ENCODE measurements around the gene SLC39A9. TPM values are rescaled to one million over a fixed set of nuclear protein-coding genes. Genes with fewer than 3 reads are reported as not detected.

Gene SLC39A9, protein sequence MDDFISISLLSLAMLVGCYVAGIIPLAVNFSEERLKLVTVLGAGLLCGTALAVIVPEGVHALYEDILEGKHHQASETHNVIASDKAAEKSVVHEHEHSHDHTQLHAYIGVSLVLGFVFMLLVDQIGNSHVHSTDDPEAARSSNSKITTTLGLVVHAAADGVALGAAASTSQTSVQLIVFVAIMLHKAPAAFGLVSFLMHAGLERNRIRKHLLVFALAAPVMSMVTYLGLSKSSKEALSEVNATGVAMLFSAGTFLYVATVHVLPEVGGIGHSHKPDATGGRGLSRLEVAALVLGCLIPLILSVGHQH
- 54.1 TPM in 2 replicates for total RNA-seq

DNA sequence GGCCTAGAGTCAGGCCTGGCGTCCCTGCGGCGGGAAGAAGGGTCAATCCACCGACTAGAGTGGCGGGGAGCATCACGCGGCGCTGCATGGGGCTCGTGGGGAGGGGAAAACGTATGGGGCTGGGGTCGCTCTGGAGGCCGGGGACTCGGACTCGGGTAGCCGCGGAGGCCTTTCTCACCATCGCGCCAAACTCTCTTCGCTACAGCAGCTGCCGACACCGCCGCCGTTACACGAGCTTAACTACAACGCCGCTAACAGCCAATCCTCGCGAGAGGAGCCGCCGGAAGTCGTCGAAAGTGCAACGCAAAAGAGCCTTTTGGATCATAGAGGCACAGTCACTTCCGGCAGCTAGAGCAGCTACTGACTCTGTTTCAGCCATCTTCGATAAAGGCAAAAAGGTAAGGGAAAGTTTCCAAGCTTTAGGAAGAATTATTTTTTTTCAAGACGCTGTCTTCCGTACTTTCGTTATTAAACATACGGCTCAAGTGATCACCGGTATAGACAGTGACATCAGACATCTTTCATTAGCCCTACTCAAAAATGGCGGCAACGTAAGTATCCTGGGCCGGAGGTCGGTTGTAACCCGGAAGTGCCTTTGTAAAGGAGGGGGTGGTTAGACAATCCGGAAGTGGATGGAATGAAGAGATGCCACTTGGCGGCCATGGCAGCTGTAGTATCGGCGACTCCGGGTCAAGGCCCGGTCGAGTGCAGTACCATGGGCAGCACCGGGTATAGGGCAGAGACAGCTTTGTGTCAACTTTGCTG, at the start of gene SLC39A9, which contains the start of gene ERH:
TSS of gene SLC39A9 (plus strand) at position 640 of the 765 bp plus-strand sequence. CDS start 678 bp downstream, outside the sequence.
TSS of gene ERH (minus strand) at position 247 of the 765 bp plus-strand sequence. CDS start at position 181, 66 bp downstream.
- intact Hi-C loops (cut with micrococcal nuclease): loop anchor here (1.0 to 10.0 kb wide), 11 partner anchors 44 to 1703 kb away; partner anchors contain the start of genes ACTN1, DCAF5, GALNT16 and MED6

DNA sequence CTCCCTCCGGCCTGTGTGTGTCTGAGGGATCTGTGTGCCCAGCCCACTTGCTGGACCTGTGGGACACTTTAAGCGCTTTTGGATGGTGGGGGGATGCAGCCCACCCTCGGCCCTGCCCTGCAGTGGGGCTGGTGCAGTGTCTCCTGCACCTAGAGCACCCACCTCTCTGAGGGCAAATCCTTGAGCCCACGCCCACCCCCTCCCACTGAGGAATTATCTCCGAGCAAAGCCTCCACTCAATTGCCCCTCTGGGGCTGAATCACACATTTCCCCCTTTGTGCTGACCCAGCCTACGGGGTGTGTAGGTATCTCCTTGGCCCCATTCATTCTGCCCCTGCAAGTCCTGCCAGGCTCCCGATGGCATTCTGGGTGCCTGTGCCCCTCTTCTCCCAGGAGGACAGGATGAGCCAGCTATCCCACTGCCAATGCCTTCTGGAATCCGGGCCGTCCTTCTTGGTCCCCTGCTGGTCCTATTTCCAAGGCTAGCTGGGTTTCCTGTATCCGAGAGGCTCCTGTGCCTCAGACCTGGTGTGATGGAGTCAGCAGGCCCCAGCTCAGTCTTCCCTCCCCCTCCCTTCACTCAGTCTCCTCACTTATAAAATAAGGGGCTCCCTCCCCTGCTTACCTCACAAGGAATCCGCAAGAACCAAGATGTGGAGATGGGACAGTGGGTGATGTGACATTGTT, 49.3 kb upstream of the SLC39A9 start:
- intact Hi-C loops (cut with micrococcal nuclease): no loop called here

DNA sequence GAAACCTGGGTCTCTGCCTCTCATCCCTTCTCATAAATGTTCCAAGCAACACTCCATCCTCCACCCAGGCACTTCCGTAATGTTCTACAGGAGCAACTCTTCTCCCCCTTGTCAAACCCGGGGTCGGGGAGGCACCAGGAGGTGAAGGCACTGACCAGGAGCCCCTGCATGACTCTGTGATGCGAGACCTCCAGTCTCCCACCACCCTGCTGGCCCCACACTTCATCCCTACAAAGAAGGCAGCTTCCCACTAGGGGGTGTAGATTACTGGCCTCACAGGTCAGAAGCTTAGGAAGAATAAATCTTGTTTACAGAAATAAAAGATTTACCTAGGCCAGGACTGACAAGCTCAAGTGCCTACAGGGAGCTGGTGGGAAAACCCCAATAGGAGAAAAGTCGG, 47.6 kb upstream of the SLC39A9 start:
- intact Hi-C loops (cut with micrococcal nuclease): loop anchor here (1.0 kb wide), 1 partner anchor 200 kb away; no protein-coding TSS in a partner anchor

DNA sequence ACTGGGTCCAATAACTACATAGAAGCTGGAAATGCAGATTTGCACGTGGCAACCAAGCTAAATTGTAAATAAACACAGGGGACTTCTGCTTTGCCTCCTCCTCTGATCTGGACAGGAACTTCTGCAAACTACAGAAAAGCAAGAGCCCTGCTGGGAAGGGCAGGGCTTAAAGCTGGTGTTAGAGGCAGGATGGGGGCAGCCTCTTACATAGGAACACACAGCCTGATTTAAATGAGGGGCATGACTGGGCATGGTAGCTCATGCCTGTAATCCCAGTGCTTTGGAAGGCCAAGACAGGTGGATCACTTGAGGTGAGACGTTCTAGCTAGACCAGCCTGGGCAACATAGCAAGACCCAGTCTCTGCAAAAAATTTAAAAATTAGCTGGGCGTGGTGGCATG, 47.1 kb upstream of the SLC39A9 start:
- intact Hi-C loops (cut with micrococcal nuclease): loop anchor here (1.0 kb wide), 1 partner anchor 200 kb away; no protein-coding TSS in a partner anchor

DNA sequence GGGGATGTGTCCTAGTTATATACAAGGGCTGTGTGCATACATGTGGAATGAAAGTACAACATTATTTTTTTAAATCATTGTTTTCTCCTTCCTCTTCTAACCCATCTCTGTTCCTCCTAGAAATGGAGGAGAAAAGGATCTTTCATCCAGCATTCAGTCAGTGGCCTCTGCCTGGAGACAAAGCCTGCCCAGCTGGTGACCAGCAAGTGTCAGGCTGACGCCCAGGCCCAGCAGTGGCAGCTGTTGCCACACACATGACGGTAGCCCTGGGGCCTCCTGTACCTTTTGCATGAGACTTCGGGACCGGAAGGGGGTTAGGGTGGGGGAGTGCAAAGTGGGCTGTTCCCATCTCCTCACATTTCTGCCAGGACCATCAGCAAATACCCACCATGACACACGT, 46.6 kb upstream of the SLC39A9 start:
- intact Hi-C loops (cut with micrococcal nuclease): loop anchor here (1.0 kb wide), 1 partner anchor 201 kb away; no protein-coding TSS in a partner anchor

DNA sequence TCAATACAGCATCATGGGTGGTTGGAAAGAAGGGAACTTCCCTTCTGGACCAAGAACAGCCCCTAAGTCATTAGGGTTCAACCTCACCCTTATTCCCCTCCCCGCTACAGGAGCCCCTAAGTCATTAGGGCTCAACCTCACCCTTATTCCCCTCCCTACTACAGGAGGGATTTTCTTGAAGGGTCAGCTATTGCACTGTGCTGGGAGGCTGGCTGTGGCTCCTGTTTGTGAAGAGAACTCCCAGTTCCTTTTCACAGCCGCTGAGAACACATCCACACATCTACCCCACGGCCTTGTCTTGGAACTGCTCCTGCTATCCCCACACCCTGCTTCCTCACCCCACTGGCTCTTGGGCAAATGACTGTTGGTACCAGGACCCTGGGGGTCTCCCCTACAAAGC, 45.3 kb upstream of the SLC39A9 start:
- intact Hi-C loops (cut with micrococcal nuclease): no loop called here

DNA sequence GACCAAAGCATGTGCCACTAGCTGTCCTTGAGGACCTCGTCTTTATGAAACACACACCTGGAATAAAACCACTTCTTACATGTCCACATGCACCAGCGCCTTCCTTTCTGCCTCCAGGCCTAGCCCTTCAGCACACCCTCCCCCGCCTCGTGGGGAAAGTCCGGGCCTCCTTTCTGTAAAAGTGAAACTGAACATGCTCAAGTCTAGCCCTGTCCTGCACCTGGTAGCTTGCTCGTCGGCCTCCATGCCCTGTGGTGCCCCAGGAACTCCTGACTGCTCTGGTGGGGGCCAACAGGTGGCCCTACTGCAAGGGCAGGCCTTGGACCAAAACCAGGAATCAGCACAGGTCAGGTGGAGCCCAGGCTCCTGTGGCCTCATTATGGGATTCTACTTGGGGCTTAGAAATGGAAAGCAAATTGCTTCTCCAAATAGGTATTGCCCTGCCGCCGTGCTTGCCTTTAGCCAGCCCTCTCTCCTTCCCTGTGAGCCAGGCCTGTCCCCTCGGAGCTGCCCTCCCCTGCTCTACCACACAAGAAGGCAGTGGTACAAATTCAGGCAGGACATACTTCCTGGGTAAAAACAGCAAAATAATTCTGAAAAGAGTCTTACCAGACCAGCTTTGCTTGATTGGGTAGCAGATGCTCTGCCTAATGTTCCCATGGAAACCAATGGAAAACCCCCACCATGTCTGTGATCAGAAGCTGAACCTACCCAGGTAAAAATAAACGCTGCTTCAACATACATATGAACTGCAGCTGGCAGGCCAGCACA, 43.9 kb upstream of the SLC39A9 start:
- intact Hi-C loops (cut with micrococcal nuclease): loop anchor here (1.0 kb wide), 2 partner anchors 44 to 106 kb away; partner anchors contain the start of genes ERH and SLC39A9

DNA sequence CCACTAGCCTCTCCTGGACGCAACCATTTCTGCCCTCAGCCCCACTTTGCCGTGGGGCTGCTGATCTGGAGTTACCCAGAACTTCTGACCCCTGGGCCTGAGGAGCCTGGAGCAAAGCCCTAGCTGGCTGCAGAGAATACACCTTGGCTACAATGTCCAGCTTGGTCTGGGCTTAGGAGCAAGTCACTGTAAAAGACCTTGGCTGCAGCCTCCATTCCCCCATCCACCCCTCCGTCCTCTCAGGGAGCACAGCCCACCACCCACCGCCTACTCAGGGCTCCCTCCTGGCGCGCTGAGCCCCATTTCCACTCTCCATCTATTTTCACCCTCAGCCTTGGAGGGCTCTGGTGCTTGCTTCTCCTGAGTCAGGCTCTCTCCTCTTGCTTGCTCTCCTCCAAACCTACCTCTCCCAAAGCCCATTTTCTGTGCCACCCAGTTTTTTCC, 43.3 kb upstream of the SLC39A9 start:
- intact Hi-C loops (cut with micrococcal nuclease): no loop called here

DNA sequence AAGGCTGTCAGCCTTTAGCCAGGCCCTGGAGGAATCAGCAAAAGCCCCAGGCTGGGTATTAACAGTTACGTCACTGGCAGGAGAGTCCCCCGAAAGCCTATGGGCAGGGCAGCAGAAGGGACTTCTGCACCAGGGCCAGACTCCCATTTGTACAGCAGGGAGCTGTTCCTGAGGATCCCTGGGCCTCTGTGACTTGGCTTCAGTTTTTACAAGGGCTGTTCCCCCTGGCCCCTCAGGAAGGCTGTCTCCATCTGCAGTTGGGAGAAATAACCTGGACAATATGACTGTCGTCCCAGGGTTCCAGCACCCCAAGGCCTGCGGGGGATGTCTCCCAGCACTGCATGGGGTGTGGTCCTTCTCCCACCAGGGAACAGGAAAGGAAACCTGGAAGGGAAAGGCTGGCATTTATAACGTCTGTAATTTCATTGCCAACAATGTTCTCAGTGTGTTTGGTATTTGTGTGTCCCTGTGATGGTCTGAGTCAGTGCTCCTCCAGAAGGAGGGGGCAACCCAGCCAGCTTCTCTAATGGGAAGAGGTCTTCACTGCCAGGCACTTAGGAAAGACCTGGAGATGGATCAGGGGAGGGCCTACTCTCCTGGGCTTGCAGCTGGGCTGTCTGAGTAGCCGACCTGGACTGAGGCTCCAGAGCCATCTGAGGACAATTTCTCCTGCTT, 42.7 kb upstream of the SLC39A9 start:
- intact Hi-C loops (cut with micrococcal nuclease): no loop called here

DNA sequence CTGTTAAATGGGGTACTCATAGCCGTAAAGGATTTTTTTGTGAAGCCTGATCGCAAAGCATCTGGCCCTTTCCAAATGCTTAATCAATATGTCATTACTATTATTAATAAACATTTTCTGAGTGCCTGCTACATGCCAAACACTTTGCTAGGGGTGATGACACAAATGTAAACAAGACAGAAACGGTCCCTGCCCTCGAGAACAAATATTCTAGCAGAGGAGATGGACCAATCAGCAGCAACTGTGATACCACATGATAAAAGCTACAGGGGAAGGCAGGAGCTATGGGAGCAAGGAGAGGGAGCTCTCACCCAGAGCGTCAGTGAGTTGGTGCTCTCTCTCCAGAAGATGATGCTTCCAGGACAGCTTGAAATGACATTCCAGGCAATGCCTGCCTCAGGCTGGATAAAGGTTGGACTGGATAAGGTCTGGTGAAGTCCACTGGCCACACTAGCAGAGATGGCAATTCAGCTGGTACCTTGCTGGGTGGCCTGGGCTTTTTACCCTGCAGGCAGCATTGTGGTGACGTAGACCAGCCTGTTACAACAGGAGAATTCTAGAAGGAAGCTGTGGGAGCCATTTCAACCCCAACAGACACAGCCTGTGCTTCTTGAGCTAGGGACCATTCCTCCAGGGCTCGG, 41.5 kb upstream of the SLC39A9 start:
- intact Hi-C loops (cut with micrococcal nuclease): no loop called here

DNA sequence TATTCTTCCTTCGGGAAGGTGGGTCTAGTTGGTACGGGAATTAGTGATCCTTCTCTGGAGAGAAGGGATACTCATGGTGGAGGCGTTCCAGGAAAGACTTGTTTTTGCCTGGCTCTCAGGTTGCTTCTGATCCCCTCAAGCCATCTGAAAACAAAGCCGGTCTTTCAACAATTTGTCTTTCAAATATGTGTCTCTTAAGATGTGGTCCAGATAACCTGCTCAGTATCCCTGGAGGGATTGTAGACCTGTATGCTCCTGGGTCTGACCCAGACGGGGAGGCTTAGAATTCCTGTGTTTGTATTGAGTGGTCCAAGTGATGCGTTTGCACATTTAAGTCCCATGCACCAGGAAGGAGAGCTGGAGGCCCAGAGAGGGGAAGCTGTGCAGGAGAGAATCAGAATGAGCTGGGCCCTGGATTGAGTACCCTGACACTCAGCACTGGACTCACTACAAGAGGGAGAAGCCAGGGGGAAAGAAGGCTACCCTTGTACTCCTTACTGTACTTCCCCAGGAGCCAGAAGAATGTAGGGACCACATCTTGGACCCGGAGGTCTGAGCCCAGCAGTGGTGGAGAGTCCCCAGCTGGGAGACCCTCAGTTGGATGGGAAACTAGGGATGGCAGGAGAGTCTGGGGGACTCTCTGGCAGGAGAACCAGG, 40.8 kb upstream of the SLC39A9 start:
- intact Hi-C loops (cut with micrococcal nuclease): no loop called here

DNA sequence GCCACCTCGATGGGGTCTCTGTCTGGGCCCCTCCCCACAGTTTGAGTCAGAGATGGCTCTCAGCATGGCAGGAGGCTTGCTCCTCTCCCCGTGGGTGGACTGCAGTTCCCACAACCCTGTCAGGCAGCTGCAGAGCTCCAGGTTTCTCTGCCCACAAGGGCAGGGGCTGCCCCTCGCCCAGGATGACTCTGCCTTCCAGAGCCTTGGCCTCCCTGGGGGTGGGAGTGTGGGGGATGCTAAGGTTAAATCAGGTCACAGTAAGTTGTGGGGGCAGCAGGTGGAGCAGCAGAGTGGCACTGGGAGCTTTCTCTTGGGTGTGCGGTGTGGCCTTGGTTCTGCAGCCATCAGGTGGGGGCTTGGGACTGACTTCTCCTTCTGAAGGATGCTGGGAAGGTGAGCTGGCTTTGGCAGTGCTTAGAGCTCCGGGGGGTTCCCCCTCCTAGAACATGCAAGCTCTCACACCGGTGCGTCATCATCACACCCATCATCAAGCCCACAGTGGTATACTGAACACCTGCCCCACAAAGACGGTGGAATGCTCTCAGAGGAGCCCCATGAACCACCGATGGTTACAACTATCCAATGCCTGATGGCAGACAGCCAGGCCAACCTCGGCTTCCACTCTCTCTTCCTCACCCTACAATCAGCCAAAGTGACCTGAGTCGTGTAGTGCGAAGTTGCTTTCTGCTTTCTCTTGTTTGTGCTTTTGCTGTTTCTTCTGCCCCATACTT, 40.1 kb upstream of the SLC39A9 start:
- intact Hi-C loops (cut with micrococcal nuclease): no loop called here

DNA sequence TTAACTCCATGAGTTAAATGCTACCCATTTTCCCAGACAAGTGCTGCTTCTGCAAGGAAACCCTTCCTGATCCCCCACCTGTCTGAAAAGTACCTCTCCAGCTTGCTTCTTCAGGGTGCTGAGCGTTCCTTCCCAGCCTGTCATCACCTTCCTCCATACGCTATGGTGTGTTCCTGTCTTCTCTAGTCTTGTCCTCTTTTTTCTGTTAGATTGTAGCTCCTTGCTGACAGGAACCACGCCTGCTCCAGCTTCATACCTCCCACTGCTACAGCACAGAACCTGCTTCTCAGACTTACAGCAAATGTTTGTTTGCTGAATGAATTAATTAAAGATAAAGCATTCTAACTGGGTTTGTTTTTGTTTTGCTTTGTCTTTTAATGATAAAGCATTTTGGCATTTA, 39.5 kb upstream of the SLC39A9 start:
- intact Hi-C loops (cut with micrococcal nuclease): no loop called here

DNA sequence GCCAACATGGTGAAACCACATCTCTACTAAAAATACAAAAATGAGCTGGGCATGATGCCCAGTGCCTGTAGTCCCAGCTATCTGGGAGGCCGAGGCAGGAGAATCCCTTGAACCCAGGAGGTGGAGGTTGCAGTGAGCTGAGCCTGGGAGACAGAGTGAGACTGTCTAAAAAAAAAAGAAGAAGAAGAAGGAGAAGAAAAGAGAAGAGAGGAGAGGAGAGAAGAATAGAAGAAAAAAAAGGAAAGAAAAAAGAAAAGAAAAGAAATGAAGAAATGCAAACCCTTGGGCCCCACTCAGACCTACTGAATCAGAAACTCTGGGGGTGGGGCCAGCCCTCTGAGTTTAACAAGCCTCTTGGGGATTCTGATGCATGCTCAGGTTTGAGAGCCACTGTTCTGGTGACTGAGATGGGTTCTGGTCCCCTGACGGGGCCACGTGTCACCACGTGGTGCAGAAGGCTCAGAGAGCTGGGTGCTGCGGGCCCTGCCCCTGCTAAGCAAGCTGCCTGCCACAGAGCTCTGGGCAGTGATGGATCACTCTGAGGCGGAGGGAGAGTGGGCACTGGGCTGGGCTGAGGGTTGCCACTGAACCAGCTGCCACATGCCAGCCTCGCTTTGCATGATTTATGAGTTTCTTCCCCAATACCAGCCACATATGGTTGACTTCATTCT, 37.9 kb upstream of the SLC39A9 start:
- intact Hi-C loops (cut with micrococcal nuclease): no loop called here

DNA sequence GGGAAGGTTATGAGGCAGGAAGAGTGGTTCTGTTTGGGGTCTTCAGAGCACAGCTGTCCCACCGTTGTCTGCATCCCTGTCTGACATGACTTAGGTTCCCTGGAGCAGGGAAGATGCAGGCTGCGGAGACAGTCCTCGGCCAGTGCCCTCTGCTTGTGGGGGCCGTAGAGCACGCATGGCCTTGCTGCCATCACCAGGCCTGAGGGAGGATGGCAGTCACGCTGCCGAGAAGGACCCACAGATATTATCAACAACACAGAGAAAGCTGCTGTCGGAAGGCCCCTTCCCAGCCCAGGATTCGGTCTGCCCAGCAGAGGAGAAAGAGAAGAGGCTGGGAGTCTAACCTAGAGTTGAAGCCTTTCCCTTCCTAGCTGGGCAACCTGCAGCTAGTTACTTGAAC, 35.4 kb upstream of the SLC39A9 start:
- intact Hi-C loops (cut with micrococcal nuclease): no loop called here

DNA sequence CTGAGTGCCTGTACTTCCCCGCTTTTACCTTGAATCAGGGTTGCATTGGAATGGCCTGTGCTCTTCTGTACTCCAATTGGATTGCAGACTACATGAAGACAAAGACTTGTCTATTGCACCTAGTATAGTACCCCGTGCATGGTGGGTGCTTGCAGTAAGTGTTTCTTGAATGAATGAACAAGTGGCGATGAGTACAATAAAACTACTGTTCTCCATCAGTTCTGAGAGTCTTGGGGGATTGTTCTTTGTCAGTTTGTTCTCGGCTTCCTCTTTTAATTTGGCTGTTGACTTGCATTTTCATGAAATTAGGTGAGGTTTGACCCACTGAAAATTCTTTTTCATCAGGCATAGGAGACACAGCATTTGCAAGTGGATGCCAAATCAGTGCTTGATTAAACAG, 34.5 kb upstream of the SLC39A9 start:
- intact Hi-C loops (cut with micrococcal nuclease): no loop called here

DNA sequence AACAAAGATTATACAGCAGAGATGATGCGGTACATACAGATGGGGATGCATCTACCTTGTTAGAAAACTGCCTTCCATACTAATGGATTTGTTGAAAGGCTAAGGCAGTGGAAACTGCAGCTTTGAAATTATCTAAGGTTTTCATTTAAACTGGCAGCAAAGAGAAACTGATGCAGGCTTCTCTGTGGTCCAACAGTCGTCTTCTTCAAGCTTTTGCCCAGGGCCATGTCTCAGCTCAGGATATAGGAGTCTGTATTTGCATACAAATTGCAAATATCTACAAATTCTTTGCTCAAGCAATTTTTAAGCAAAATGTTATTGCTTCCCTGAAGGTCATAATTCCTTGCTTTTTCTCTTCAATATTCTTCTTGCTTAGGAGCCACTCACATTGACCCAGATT, 34.1 kb upstream of the SLC39A9 start:
- intact Hi-C loops (cut with micrococcal nuclease): no loop called here

DNA sequence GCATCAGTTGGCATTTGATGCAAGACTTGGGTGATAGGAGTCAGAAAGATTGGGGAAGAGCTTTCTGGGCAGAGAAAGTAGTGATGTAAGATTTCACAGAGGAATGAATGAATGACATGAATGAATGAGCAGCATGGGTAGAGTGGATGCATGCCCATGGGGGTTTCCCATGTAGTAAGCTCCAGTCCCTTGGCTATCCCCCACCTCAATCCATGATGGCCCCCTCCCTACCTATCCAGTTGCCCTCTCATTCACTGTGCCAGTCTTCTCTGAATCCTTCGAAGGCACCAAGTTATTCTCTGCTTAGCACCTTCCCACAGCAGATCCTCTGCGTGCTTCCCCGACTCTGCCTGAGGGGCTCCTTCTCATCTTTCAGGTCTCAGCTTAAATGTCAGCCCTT, 32.4 kb upstream of the SLC39A9 start:
- intact Hi-C loops (cut with micrococcal nuclease): no loop called here

All from T-helper 1 cell treated with Interleukin-12 subunit alpha and Interleukin-12 subunit beta and Interleukin-4 antibody, amounts not matched to agents 30 ng/mL and 1 ng/mL, for 36 hours (primary cell).